MV-4-11 (cell line): Measurements from ENCODE around the gene KNSTRN.

Experiments
- DNase-seq: peaks from one replicate; lab custom pipeline; 2025; lab: John Stamatoyannopoulos, UW

The KNSTRN gene

GRCh38 chr15:40382580-40383456, at the start of gene KNSTRN:
Gene KNSTRN, plus strand, starts transcription at chr15:40382721. Its CDS starts 115 bp downstream, at chr15:40382836.
- DNase-seq: peak; percentile 91

- DNase-seq: peak; percentile 96
These were observed 48.5 kb upstream of the KNSTRN start for GRCh38 chr15:40333922-40334492.

GRCh38 chr15:40334541-40334940, 48.0 kb upstream of the KNSTRN start:
- no peak for DNase-seq

- DNase-seq: peak; percentile 32
These were observed 47.4 kb upstream of the KNSTRN start for GRCh38 chr15:40334941-40335795.

- DNase-seq: no peak
These were observed 46.4 kb upstream of the KNSTRN start for GRCh38 chr15:40335938-40336743.

- peak; percentile 36 for DNase-seq
These were observed 45.8 kb upstream of the KNSTRN start for GRCh38 chr15:40336744-40337122.

GRCh38 chr15:40337597-40337996, 44.9 kb upstream of the KNSTRN start:
- DNase-seq: no peak

GRCh38 chr15:40338041-40338657, 44.4 kb upstream of the KNSTRN start:
- peak; percentile 84 for DNase-seq

- no peak for DNase-seq
These were observed 43.5 kb upstream of the KNSTRN start for GRCh38 chr15:40338921-40339620.

GRCh38 chr15:40339621-40339945, 42.9 kb upstream of the KNSTRN start:
- no peak for DNase-seq

- DNase-seq: no peak
These were observed 42.3 kb upstream of the KNSTRN start for GRCh38 chr15:40340038-40340739.

GRCh38 chr15:40340740-40341400, 41.7 kb upstream of the KNSTRN start, which contains the start of gene CCDC9B:
Gene CCDC9B, minus strand, starts transcription at chr15:40340939. Its CDS starts 120 bp downstream, at chr15:40340819.
- DNase-seq: peak; percentile 65

- no peak for DNase-seq
These were observed 39.9 kb upstream of the KNSTRN start for GRCh38 chr15:40342416-40343320.

- DNase-seq: peak; percentile 71
These were observed 39.0 kb upstream of the KNSTRN start for GRCh38 chr15:40343512-40343911.

- no peak for DNase-seq
These were observed 38.3 kb upstream of the KNSTRN start for GRCh38 chr15:40344217-40344616.

- peak; percentile 65 for DNase-seq
These were observed 37.8 kb upstream of the KNSTRN start for GRCh38 chr15:40344631-40345120.

GRCh38 chr15:40345225-40345866, 37.2 kb upstream of the KNSTRN start:
- DNase-seq: no peak
